Natural killer cell treated with Interleukin-12 subunit alpha and Interleukin-12 subunit beta and Interleukin-15 and Interleukin-18, amount 100 ng/mL, for 72 hours (primary cell): ENCODE results near the gene MYO5A. TPM values are rescaled to one million over a fixed set of nuclear protein-coding genes. Genes with fewer than 3 reads are reported as not detected.
"Not testable (repeated sequence)": the region's sequence is repeated elsewhere in the genome, so short reads cannot be mapped to it uniquely, and the experiment has no call there.

Experiments used
- ATAC-seq, 2 donors: fragments of 150-1000 bp; cut with Tn5 transposase in 1 of 2; sonication (Bioruptor Pico), chemical (Tn5 transposase) in 1 of 2; 2 replicates each; pipeline ENCODE4 v1.10.0; 2021
- DNase-seq: peaks from one replicate; pipeline ENCODE4 v3.0.0; 2022; ENCODE audit warnings: low spot score
- H3K27ac Mint-ChIP-seq, 2 donors: 1 replicate in 1 of 2; 2 replicates in 1 of 2; pipeline ENCODE4 v1.8.0; 2022; ENCODE audit warnings: mixed read lengths in 2 of 2, mild to moderate bottlenecking in 1 of 2, moderate library complexity in 1 of 2
- H3K27me3 Mint-ChIP-seq, 2 donors: 1 replicate in 1 of 2; 2 replicates in 1 of 2; pipeline ENCODE4 v1.8.0; 2022; ENCODE audit warnings: mixed read lengths in 2 of 2
- H3K36me3 Mint-ChIP-seq: one replicate; pipeline ENCODE4 v1.8.0; 2022; ENCODE audit warnings: mixed read lengths
- H3K4me1 Mint-ChIP-seq, 2 donors: 1 replicate in 1 of 2; 2 replicates in 1 of 2; pipeline ENCODE4 v1.8.0; 2022; ENCODE audit warnings: low read depth in 2 of 2, mixed read lengths in 2 of 2, mild to moderate bottlenecking in 1 of 2
- H3K4me3 Mint-ChIP-seq: one replicate; pipeline ENCODE4 v1.8.0; 2022; ENCODE audit warnings: mixed read lengths
- H3K9me3 Mint-ChIP-seq: 2 replicates; pipeline ENCODE4 v1.8.0; 2022; ENCODE audit warnings: mixed read lengths
- total RNA-seq, 2 donors: library from RNA; stranded (reverse); gene quantifications; one replicate each; pipeline ENCODE4 v1.2.3, GENCODE V29; 2022

Gene MYO5A
- total RNA-seq, 2 donors from 2014 or later, result 42.4 to 49.5 TPM

- Mint-ChIP-seq H3K4me3 (no peak overlapping the region), H3K9me3 (no peaks in the 10 kb centered on the region), H3K27me3 (peaks cover 20 to 26% of the 10 kb centered on the region in 2 donors), H3K27ac (no peak overlapping the region), H3K36me3 (no peaks in the 10 kb centered on the region), H3K4me1 (no peaks in the 10 kb centered on the region)
- DNase-seq, result no peak
- no peak for ATAC-seq
Measured at GRCh38 chr15:52289629-52290081, 239.0 kb downstream of the MYO5A start.

DNA sequence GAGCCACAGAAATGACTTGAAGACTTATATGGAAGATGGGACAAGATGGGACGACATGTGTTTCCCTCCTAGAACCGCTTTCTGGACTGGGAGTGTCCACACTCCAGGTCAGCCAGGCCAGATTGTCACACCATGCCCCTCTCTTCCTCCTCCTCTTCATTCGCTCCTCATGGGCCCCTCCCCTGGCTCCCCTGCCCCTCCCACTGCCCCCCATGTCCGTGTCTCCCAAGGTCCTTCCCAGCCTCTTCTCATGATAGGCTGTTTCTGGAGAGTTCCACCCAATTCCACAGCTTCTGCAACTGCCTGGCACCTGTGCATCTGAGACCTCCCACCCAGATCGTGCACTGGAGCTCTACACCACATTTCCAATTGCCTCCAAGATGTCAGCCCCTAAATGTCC lies 239.7 kb downstream of the MYO5A start:
- peaks cover 14 to 20% of the 10 kb centered on the region in 2 donors for H3K27me3 Mint-ChIP-seq
- no peaks in the 10 kb centered on the region for H3K9me3 Mint-ChIP-seq
- no peak for ATAC-seq
- H3K36me3 Mint-ChIP-seq, result no peaks in the 10 kb centered on the region
- no peaks in the 10 kb centered on the region for H3K4me1 Mint-ChIP-seq
- no peak overlapping the region for H3K4me3 Mint-ChIP-seq
- H3K27ac Mint-ChIP-seq, result no peak overlapping the region
- DNase-seq, result no peak

DNA sequence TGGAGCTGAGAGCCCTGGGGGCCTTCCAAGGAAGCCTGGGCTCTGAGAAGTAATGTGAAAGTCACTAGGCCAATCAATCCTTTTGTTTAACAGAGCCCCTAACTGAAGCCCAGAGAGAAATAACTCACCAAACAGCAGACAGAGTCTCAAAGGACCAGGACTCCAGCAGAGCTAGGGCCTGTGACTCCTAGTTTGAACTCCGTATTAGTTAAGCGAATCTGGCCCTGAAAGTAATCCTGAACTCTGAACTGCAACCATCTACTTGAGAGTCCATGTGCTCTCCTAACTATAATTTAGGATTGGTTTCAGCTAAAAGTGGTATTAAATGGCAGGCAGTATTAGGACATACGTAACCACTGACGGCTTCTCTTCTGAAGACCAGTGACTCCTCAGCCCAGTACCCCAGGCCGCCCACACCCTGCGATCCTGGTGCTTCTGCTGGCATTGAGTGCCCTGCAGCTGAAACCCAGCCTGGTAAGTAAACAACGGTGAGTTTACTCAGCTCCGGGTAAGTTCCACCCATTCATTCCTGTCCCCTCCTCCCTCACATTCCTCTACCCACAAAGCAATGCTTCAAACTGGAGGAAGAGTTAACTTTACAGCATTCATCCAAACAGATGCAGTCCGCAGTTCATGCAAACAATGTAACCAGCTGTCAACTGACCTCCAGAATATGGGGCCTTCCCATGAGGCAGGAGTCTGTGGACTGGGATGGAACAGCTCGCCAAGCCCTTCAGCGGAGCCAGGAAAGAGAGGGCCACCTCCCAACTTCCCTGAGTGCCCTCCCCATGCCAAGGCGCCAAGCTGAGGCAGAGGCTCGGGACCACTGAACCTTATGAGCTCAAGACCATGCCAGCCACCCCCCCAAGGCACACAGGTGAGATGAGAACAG lies 240.4 kb downstream of the MYO5A start:
- H3K36me3 Mint-ChIP-seq, result no peaks in the 10 kb centered on the region
- ATAC-seq (no peak), DNase-seq (no peak)
- H3K9me3 Mint-ChIP-seq, result no peaks in the 10 kb centered on the region
- no peak overlapping the region for H3K4me3 Mint-ChIP-seq
- no peak overlapping the region for H3K27ac Mint-ChIP-seq
- H3K4me1 Mint-ChIP-seq, result no peaks in the 10 kb centered on the region
- H3K27me3 Mint-ChIP-seq, result peaks cover 7 to 13% of the 10 kb centered on the region in 2 donors

DNA sequence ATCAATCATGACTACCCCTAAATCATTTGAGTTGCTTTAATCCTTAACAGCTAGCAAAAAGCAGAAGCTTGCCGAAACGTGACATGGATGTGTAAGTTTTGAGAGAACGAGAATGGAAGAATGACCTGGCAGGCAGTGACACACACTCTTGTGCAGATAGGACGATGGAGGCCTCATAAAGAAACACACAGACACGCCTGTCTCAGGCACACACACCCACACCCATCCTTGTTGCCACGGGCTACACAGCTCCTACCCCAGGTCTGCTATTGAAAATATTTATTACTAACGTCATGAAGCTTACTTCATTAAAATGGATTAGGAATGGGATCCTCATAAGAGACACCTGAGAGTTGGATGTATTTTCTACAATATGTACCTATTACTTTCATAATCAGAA lies 241.6 kb downstream of the MYO5A start:
- Mint-ChIP-seq H3K4me3 (no peak overlapping the region), H3K27ac (peak overlapping the region in 1 of 2 donors; percentile 11), H3K4me1 (no peaks in the 10 kb centered on the region), H3K36me3 (no peaks in the 10 kb centered on the region), H3K9me3 (no peaks in the 10 kb centered on the region), H3K27me3 (peaks cover 0 to 2% of the 10 kb centered on the region in 2 donors)
- no peak for DNase-seq
- ATAC-seq, result no peak

GRCh38 chr15:52285941-52286340 lies 242.7 kb downstream of the MYO5A start:
- not testable (repeated sequence) for H3K4me1 Mint-ChIP-seq, DNase-seq, ATAC-seq, H3K36me3 Mint-ChIP-seq, H3K4me3 Mint-ChIP-seq, H3K27ac Mint-ChIP-seq, H3K27me3 Mint-ChIP-seq, H3K9me3 Mint-ChIP-seq

DNA sequence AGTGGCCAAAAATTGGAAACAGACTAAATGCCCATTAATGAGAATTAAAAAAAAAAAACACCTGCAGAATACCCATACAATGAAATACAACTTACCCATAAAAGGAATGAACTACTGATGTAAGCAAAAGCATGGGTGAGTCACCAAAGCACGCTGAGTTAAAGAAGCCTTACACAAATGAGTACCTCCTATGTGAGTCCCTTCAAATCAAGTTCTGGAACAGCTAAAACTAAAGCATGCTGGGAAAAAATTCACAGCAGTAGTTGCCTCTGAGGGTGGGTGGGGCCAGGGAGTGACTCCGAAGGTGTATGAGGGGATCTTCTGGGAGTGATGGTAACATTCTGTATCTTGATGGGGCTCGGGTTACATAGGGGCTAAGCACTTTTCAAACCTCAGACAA lies 244.5 kb downstream of the MYO5A start:
- DNase-seq (no peak), ATAC-seq (no peak)
- Mint-ChIP-seq H3K4me1 (no peaks in the 10 kb centered on the region), H3K27me3 (no peaks in the 10 kb centered on the region), H3K4me3 (no peak overlapping the region), H3K9me3 (no peaks in the 10 kb centered on the region), H3K36me3 (no peaks in the 10 kb centered on the region), H3K27ac (no peak overlapping the region)

DNA sequence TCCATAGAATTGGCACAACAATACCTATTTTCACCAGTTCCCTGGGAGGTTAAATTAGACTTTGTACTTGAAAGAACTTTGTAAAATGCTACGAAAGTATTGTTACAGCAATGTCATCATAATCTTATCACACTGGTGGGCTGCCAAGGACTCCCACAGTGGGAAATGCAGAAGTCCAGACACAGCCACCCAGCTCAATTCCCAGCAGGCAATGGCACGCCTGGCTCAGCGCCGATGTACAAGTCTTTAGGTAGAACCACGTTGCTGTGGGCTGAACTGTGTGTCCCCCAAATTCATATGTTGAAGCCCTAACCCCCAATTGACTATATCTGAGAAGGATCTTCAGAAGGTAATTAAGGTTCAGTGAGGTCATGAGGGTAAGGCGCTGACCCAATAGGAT lies 245.4 kb downstream of the MYO5A start:
- no peaks in the 10 kb centered on the region for H3K27me3 Mint-ChIP-seq
- no peaks in the 10 kb centered on the region for H3K36me3 Mint-ChIP-seq
- H3K27ac Mint-ChIP-seq, result no peak overlapping the region
- no peaks in the 10 kb centered on the region for H3K9me3 Mint-ChIP-seq
- DNase-seq, result no peak
- H3K4me1 Mint-ChIP-seq, result no peaks in the 10 kb centered on the region
- ATAC-seq, result no peak
- H3K4me3 Mint-ChIP-seq, result no peak overlapping the region

DNA sequence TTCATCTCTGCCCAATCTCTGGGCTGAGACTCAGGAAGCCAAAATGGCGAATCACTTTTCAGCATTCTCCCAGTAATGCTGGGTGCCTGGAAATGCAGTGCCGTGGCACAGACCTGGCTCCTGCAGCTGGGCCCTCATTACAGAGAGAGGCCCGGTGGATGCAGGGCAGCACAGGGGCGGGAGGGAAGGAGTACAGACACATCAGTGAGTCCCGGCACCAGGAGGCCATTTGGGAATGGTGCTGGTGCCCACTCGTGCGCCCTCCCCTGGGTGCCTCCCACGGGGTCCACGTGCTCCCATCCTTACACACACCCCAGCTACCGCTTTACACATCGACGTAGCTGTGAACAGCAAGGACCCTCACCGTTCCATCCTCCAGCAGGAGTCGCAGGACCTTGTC lies 246.3 kb downstream of the MYO5A start:
- no peaks in the 10 kb centered on the region for H3K36me3 Mint-ChIP-seq

DNA sequence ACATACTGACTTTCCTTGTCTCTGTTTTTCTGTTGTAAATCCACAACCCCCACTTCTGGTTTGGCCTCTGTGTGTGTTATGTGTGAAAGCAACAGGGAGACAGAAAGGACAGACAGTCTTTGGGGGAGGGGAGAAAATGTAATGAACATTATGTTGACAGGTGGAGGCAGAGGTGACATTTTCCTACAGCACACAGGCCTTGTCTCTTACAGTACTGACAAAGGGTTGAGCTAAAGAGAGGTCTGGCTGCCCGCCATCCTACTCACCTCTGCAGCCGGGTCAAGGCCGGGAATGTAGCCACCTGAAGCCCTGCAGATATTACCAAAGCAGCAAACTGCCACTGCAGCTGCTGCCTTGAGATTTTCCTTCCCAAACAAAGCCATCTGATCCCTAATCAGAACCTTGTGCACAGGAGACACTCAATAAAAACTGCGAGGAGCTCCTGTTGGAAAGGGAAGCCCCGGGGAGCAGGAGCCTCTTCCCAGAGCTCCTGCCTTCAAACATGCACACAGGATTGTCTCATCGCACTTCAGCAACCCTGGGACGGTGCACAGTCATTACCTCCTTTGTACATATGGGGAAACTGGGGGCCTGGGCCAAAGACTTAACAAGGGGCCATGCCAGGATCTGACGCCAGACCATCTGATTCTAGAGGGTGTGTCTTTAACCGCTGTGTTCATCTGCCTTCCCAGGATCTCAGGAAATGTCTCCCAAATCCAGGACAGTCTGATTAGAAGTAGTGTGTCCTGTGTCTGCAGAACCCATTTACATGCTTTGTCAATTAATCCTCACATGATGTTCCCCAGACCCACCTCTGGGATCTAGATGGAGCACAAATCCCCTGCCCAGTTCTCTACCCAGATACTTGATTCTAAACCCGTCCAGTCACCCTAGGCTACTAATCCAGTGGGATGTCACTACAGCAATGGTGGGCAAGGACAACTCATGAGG lies 247.3 kb downstream of the MYO5A start:
- DNase-seq (no peak), ATAC-seq (no peak)
- Mint-ChIP-seq H3K9me3 (no peaks in the 10 kb centered on the region), H3K36me3 (no peaks in the 10 kb centered on the region), H3K4me1 (no peaks in the 10 kb centered on the region), H3K4me3 (no peak overlapping the region), H3K27me3 (no peaks in the 10 kb centered on the region), H3K27ac (no peak overlapping the region)

More for the DNA sequence above, 246.3 kb downstream of the MYO5A start:
- no peak overlapping the region for H3K27ac Mint-ChIP-seq
- H3K4me3 Mint-ChIP-seq, result no peak overlapping the region
- no peaks in the 10 kb centered on the region for H3K9me3 Mint-ChIP-seq
- ATAC-seq, result peak in 1 of 2 donors; percentile 41
- no peaks in the 10 kb centered on the region for H3K27me3 Mint-ChIP-seq
- H3K4me1 Mint-ChIP-seq, result no peaks in the 10 kb centered on the region
- no peak for DNase-seq

DNA sequence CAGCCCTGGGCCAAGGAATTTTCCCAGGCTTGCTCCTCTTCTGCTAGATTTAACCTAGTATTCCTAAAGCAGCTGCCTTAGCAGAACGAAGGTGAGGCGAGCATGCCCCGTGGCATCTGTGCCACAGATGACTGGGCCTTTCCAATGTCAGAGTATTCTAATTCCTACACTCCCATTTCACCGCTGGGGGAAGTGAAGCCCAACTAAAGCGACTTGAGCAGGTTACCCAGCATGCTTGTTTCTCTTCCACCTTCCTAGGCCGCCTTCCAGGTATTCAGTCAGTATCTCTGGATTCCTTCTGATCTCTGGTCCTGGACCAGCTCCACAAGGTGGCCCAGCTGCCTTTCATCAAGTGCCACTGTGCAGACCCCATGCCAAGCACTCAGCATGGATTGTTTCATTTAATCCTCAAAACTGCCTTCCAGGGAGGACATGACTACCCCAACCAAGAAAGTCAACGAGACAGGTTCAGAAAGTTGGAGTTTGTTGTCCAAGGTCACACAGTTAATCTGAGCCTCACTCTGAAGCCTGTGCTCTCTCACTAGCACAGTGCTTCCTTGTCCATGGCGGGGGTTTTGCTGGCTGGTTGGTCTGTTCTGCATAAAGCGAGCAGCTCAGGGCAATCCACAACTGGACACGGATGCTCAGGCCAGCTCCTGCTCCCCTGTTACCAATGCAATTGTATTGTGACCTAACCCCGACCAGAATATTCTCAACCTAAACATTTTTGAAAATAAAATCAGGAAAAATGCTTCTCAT lies 248.2 kb downstream of the MYO5A start:
- Mint-ChIP-seq H3K4me1 (no peaks in the 10 kb centered on the region), H3K36me3 (no peaks in the 10 kb centered on the region), H3K27ac (no peak overlapping the region), H3K9me3 (no peaks in the 10 kb centered on the region), H3K27me3 (peaks cover 0 to 7% of the 10 kb centered on the region in 2 donors), H3K4me3 (no peak overlapping the region)
- no peak for DNase-seq
- no peak for ATAC-seq

DNA sequence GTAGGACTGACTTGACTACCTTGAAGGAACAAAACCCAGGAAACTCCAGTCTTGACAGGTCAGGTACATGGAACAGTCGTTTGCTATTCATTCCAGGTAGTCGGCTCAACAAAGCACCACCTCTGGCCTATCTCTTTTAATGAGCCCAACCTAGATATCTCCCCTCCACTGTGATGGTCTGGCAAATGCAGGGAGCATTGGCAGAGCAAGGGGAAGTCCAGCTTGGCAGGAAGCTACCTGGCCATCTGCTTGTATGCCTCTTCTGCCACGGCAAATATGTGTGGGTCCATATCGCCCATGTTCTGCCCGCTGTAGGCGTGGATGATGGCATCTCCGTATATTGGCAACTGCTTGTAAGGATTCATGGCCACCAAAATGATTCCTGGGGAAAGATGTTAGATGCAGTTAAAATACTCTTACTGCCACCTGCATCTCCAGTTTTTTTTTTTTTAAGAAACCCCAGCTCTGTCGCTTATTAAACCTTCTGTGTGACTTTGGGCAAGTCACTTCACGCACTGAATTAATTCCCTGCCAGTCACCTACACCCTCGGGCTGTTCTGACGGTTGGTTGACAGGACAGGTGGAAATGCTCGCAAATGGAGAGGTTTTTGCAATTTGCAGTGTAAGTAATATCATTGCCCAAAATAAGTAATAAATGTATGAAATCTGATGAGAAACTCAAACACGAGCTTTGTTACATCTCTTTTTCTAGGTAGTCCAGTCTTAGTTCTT lies 249.9 kb downstream of the MYO5A start:
- Mint-ChIP-seq H3K4me1 (no peaks in the 10 kb centered on the region), H3K27me3 (peaks cover 0 to 7% of the 10 kb centered on the region in 2 donors), H3K36me3 (no peaks in the 10 kb centered on the region), H3K4me3 (no peak overlapping the region), H3K27ac (no peak overlapping the region), H3K9me3 (no peaks in the 10 kb centered on the region)
- no peak for DNase-seq
- ATAC-seq, result no peak

- peaks cover 0 to 7% of the 10 kb centered on the region in 2 donors for H3K27me3 Mint-ChIP-seq
- no peak overlapping the region for H3K4me3 Mint-ChIP-seq
- H3K36me3 Mint-ChIP-seq, result no peaks in the 10 kb centered on the region
- no peak overlapping the region for H3K27ac Mint-ChIP-seq
- no peak for ATAC-seq
- no peaks in the 10 kb centered on the region for H3K9me3 Mint-ChIP-seq
- no peak for DNase-seq
- no peaks in the 10 kb centered on the region for H3K4me1 Mint-ChIP-seq
Measured at GRCh38 chr15:52278135-52278534, 250.5 kb downstream of the MYO5A start.

- H3K9me3 Mint-ChIP-seq, result no peaks in the 10 kb centered on the region
- DNase-seq (no peak), ATAC-seq (no peak)
- peaks cover 0 to 7% of the 10 kb centered on the region in 2 donors for H3K27me3 Mint-ChIP-seq
- H3K36me3 Mint-ChIP-seq, result no peaks in the 10 kb centered on the region
- H3K4me3 Mint-ChIP-seq, result no peak overlapping the region
- H3K4me1 Mint-ChIP-seq, result no peaks in the 10 kb centered on the region
- H3K27ac Mint-ChIP-seq, result no peak overlapping the region
Measured at GRCh38 chr15:52277575-52277974, 251.1 kb downstream of the MYO5A start.
